HG03097 (cell line): ENCODE measurements around the gene HBM.
"Not testable (repeated sequence)": the region's sequence is repeated elsewhere in the genome, so short reads cannot be mapped to it uniquely, and the experiment has no call there.

Experiments
- ATAC-seq: cut with Tn5 transposase; IDR thresholded peaks from one replicate; pipeline ENCODE4 v1.9.1; 2021; ENCODE audit not compliant: unreplicated experiment, low FRiP score

Gene HBM, protein sequence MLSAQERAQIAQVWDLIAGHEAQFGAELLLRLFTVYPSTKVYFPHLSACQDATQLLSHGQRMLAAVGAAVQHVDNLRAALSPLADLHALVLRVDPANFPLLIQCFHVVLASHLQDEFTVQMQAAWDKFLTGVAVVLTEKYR

DNA sequence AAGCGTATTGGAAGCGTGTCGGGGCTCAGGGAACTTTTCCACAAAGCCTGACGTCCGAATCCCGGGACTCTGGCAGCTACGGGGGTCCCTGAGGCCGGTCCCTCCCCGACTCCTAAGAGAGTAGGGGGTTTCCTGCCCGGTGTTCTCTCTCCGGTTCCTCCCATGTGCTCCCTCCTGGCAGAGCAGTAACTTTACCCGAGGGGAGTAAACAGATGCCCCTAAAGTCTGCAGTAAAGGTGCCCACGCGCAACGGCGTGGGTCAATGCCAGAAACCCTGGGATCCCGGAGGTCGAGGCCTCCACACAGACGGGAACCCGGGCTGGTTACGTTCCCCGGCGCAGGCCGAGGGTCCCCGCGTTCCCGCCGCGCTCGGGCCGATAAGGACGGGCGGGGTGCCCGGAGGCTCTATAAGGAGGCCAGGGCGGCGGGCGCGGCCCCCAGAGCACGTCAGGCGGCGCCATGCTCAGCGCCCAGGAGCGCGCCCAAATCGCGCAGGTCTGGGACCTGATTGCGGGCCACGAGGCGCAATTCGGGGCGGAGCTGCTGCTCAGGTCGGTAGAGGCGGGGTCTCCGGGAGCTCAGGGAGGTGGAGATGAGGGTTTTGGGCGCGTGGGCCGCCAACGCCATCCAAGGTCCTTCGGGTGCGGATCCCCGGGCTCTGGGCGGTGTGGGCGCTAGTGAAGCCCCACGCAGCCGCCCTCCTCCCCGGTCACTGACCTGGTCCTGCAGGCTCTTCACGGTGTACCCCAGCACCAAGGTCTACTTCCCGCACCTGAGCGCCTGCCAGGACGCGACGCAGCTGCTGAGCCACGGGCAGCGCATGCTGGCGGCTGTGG lies at the start of gene HBM:
TSS of gene HBM (plus strand) at position 440 of the 836 bp plus-strand sequence. CDS start at position 460, 20 bp downstream.
- ATAC-seq: no peak

DNA sequence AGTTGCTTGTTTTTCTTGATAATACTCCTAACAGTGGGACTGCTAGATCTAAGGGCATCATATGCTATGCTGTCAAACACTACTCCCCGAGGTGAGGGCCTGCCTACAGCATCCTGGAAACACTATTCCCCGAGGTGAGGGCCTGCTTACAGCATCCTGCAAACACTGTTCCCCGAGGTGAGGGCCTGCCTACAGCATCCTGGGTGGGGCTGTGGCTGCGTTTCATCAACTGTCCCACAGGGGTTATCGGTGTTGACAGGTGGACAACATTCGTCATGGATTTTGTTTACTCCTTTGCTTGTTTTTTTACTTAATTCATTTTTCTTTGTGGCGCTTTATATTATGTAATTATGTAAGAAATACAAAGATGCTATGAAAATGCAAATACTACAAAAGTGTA lies 49.8 kb upstream of the HBM start:
- ATAC-seq: no peak

DNA sequence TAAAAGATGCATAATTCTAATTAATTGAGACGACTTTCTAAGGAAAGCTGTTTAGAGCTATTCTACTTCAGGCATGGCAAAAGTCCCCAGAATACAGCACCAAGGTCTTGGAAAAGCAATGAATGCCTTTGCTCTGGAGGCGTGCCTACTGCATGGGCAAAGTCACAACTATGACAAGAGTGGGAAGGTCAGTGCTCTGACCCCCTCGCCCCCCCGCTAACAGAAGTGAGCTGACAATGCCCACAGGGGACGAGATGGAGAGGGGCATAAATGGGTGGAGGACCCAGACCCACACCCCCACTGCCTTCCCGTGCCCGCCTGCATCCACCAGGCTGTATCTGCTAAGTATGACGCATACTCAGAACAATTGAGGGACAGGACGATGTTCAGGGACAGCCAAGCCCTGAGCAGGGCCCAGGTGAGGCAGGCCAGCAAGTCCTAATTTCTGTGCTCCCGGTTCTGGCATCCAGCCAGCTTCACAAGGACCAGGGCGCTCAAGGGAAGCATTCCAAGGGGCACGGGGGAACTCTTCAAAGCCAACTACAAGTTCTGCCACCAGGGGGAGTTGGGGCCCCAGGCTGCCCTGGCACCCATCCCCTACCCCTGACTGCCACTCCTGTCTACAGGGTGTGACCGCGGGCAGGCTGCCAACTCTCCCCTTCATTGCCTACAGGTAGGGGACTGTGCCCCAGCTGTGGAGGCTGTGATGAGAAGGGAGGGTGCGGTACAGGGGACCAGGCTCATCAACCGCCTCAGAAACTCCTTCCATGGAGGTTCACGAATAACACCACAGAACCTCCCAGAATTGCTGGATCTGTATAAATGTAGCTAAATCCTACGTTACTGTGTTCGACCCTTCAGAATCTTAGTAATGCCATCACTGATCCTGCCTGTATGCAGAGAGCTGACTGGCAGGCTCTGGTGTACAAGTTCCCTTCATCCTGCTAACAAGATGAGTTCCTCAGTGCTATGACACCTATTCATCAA lies 48.1 kb upstream of the HBM start:
- ATAC-seq: no peak

DNA sequence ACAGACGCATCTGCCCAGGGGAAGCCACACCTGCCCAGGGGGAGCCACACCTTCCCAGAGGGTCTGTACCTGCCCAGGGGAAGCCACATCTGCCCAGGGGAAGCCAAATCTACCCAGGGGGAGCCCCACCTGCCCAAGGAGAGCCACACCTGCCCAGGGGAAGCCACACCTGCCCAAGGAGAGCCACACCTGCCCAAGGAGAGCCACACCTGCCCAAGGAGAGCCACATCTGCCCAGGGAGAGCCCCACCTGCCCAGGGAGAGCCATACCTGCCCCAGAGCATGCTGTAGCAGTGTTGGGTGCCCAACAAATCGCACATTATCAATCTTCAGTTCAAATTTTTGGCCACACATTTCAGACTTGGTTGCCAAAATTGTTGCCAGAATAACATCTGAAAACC lies 46.9 kb upstream of the HBM start:
- ATAC-seq: no peak

DNA sequence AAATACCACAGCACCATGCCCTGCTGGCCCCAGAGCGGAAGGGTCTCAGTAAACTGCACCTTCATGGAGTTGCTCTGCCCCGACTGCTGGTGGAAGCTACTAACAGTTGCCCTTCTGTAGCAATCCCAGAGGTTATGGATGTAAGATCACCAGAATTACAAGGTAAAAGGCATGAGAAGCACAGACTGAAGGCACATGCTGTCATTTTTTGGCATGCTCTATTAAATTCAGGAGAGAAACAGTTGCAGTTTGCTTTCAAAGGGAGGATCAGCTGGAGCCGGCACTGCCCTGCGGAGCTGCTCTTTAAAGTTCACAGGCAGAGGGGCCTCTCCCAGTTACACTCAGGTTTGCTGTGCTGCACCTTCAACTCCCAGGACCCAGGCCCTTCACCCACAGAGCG lies 46.5 kb upstream of the HBM start:
- no peak for ATAC-seq

DNA sequence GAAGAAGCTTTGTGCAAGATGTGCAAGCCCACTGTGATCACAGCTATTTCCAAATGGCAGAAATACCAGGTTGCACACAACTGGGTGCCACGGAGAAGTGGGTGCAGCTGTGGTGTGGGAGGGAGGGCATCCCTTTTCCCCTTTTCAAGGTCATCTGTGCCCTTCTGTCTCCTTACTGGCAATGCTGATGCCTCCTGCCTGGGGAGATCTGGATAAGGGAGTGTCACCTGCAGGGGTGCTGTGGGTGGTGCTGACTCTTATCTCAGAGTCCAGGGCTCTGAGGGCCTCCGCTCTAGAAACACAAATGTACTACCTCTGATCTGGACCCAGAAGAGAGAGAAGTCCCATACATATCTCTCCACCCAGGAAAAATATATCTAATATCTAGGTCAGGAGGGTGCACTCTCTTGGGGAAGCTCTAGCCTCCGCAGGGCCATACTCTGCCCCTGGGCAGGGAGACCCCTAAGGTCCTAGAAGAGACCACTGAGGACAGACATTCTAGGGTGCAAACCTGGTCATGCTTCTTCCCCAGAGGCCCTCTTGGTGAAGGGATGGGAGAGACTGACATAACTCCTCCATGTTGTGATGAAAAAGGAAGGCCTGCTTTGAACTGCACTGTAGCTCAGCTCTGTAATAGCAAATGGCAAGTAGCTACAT lies 45.8 kb upstream of the HBM start:
- no peak for ATAC-seq

DNA sequence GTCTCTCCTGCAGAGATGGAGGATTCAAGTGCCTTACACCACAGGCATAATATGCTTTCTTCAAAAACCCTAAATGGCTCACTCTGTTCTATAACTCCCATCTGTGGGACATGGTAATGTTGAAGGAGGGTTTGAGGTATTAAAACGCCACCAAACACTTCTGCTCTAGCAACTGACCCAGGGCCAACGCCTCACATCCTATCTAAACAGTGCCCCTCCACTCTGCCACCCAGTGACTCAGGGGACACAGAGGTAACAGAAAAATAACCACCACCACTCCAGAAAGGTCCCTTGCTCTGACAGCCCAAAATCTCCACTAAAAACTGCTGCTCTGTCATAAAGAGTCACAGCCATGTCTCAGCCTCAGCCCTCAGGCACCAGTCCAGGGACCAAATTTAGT lies 45.0 kb upstream of the HBM start:
- ATAC-seq: no peak

DNA sequence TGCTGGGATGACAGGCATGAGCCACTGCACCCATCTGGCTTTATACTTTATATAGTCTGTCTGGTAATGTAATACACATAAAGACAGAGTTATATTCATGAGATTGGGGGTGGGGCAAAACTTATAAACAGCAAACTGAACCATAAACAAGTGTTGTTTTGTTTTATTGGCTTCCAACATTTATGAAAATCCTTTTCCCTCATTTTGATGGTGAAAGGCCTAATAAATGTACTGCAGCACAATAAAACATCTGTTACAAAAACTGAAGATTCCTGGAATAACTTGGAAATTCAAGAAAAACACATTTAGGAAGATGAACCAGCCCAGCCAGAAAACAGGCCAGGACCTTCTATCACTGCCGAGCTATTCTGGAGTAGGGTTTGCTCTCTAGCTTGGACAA lies 43.4 kb upstream of the HBM start:
- no peak for ATAC-seq

DNA sequence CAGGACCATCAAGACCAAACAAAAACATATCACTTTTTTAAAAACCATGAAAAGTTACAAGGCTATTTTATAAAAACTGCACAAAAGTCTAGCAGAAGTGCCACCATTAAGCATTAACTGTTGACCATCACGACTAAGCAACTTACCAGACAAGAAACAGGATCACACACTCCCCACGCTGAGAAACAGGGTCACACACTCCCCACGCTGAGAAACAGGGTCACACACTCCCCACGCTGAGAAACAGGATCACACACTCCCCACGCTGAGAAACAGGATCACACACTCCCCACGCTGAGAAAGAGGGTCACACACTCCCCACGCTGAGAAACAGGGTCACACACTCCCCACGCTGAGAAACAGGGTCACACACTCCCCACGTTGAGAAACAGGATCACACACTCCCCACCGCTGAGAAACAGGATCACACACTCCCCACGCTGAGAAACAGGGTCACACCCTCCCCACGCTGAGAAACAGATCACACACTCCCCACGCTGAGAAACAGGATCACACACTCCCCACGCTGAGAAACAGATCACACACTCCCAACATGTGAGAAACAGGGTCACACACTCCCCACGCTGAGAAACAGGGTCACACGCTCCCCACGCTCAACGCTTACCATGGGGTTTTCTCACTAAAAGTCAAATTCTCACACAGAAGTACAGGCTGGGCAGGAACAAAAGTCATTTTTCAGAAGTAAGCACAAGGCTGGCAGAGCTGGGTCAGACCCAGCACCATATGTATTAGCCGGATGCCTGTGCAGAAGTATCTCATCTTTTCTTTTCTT lies 42.0 kb upstream of the HBM start:
- ATAC-seq: not testable (repeated sequence)

DNA sequence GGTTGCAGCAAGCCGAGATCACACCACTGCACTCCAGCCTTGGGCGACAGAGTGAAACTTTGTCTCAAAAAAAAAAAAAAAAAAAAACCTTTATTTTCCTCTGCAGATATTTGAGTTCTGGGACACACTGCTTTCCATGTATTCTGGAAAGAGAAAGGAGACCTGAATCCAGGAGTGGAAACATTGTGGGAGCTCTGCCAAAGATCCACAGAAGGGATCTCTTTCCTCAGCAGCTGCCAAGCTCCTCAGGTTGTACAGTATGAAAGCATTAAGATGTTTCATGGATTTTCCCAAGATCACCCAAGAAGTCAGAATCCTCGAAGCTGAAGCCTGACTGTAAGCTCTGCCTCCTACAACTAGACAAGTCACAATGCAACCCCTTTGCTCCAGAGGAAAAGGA lies 40.8 kb upstream of the HBM start:
- ATAC-seq: no peak

DNA sequence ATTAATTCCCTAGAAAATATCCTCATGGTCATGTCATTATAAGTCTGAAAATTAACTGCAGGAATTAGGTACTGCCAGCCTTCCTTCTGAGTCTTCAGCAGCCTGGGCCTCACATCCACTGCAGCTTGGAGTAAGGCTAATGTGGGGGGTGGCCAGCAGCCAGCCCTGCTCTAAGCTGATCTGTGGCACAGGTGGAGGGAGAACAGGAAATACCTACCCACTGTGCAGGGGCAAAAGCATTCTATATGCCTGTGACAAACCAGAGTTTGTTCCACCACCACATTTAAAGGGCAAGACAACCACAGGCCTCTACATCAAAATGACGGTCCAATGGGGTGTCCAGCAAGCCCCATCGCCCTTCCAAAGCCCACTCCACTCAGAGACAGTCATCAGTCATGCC lies 36.7 kb upstream of the HBM start:
- ATAC-seq: no peak

DNA sequence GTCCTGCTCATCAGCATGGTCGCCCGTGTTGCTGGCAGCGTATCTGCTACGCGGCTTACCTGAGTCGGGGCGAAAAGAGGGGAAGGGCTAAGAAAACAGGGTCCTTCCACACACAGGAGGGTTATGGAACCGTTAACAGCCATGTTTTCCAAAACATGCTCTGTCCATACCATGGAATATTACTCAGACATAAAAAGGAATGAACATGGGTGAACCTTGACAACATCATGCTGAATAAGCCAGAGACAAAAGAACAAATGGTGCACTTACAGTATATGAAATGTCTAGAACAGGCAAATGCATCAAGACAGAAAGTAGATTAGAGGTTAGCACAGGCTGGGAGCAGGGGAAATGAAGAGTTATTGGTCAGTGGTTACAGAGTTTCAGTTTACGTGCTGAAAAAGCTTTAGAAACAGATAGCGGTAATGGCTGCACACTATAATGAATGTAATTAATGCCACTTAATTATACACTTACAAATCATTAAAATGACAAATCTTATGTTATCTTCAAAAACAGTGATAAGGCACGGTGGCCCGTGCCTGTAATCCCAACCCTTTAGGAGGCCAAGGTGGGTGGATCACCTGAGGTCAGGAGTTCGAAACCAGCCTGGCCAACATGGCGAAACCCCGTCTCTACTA lies 35.1 kb upstream of the HBM start:
- ATAC-seq: no peak

DNA sequence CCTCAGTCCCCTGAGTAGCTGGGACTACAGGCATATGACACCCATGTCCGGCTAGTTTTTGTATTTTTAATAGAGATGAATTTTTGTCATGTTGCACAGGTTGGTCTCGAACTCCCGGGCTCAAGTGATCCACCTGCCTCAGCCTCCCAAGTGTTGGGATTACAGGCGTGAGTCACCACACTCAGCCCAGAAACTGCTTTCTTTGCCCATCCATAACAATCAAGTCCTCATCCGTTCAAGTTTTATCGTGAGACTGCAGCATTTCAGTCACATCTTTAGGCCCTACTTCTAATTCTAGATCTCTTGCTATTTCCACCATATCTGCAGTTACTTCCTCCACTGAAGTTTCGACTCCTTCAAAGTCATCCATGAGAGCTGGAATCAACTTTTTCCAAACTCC lies 33.7 kb upstream of the HBM start:
- ATAC-seq: no peak

DNA sequence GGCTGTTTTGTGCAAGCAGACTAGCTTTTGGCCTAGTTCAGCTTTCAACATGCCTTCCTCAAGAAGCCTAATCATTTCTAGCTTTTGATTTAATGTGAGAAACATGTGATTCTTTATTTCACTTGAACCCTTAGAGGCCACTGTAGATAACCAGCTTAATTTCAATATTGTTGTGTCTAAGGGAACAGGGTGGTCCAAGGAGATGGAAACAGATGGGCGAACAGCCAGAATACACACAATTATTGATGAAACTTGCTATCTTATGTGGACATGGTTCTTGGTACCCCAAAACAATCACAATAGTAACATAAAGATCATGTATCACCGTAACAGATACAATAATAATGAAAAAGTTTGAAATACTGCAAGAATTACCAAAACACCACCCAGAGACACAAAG lies 32.1 kb upstream of the HBM start:
- ATAC-seq: no peak

DNA sequence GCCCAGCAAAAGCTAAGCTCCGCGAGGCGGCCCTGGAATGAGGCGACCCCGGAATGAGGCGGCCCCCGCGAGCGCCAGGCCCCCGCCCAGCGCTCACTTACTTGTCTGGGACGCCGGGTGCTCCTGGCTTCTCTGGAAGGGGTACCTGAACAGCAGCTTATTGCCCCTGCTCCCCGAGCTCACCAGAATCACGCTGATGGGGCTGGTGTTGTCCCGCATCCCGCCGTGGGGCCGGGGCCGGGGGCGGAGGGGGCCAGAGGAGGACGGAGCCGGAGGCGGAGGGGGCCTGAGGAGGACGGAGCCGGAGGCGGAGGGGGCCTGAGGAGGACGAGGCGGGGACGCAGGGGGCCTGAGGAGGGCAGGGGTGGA lies 27.7 kb upstream of the HBM start:
- ATAC-seq: no peak

DNA sequence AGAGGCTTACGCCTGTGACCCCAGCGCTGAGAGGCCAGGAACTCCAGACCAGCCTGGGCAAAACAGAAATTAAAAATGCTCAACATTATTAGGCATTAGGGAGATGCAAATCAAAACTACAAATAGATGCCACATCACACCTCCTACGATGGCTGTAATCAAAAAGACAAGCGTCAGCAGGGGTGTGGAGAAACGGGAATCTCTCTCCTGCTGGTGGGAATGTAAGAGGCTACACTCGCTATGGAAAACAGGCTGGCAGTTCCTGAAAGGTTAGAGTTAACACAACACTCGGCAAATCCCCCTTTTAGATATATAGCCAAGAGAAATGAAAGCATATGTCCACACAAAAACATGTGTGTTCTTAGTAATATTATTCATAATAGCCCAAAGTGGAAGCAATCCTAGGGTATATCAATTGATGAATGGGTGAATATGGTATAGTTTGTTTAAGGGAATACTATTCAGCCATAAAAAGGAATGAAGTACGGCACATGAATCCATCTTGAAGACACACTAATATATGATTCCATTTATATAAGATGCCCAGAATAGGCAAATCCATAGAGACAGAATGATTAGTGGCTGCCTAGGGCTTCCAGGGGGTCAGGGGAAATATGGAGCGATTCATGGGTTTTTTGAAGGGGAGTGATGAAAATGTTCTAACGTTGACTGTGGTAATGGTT lies 25.5 kb upstream of the HBM start:
- ATAC-seq: no peak

DNA sequence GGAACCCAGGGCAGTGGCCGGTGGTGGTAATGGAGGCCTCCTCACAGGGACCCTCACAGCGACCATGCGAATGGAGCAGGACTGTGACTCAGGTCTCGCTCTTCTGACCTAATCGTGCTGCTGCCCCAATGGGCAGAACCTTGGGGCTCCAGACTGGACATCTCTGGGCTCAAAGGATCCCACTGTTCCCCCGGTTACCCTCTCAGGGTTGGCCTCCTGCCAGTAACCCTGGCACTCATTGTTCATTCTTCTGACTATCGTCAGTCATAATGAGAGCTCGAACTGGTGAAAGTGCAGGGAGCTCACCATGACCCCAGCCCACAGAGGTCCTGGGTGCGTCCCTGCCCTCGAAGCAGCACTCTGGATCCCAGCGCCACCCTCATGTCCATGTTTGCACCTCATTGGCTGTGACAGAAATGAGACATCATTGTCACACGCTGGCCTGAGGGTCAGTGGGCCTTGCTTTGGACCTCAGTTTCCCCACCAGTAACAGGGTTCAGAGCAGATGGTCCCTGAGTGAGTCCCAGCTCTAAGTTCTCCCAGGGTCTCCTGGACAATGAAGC lies 23.3 kb upstream of the HBM start:
- ATAC-seq: no peak

DNA sequence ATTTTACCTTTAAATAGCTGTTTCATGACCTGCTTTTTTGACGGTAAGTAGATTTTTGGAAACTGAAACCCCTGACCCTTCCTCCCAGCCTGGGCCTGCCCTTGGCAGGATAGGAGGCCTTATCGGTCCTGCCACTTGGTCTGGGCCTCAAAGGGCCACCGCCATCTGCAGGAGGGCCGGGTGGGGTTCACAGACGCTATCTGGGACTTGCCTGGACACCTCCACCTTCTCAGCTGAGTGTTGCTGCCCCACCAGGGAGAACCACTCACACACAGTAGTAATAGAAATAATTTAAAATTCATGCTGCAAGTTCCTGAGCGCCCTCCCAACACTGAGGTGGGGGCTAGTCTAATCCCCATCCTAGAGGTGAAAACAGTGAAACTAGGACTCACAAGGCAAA lies 22.7 kb upstream of the HBM start:
- no peak for ATAC-seq

DNA sequence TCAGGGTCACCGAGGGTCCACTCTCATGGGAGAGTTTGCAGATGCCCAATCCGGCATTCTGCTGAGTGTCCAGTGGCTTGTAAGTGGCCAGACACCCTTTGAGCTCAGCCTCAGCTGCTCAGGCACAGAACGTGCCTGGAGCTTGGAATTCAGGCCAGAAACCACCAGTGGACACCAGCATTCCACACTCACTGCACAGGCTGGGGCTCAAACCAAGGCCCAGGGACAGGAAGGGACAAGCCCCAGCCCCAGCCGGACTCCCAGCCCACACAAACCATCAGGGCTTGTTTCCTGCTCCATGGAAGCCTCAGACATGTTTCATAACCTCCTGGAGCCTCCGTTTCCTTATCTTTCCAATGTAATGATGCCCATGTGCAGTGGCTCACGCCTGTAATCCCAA lies 22.3 kb upstream of the HBM start:
- no peak for ATAC-seq
